Fibroblast of lung (primary cell): ENCODE measurements around the gene PLTP.

Source experiments
- CTCF ChIP-seq, 2 donors: IDR thresholded peaks in 1 of 2; conservative IDR thresholded peaks in 1 of 2; 1 replicate in 1 of 2; 2 replicates in 1 of 2; pipeline ENCODE4 v1.5.1; 2011 to 2012; ENCODE audit warnings: low read length in 2 of 2, control low read depth in 1 of 2, inconsistent platforms in 1 of 2, low read depth in 1 of 2, mild to moderate bottlenecking in 1 of 2
- EZH2 ChIP-seq: IDR thresholded peaks from 2 replicates; pipeline ENCODE4 v1.5.1; 2012; ENCODE audit warnings: low read length, control low read depth, mild to moderate bottlenecking; ENCODE audit errors: missing control alignments

GRCh38 chr20:45851501-45851900 lies 60.5 kb downstream of the PLTP start:
- no peak for TF ChIP-seq CTCF (conservative IDR thresholded peaks at IDR 0.05 in 1 of 2, IDR thresholded peaks at IDR 0.05 in 1 of 2; ENCODE audit: low read depth in 1 of 2, low read length in 2 of 2)
- no peak for TF ChIP-seq EZH2
